Neural cell (in vitro differentiated cells): Measurements from ENCODE around the gene LAPTM5. TPM values are rescaled to one million over a fixed set of nuclear protein-coding genes. Genes with fewer than 3 reads are reported as not detected.

Experiments
- H2AFZ ChIP-seq: fragments of 200-600, 300-800 bp; sonication (generic), shearing (Covaris generic); 2 replicates; pipeline ENCODE4 v1.6.0; 2014; ENCODE audit warnings: low read depth, mild to moderate bottlenecking, antibody characterized with exemption, low read length, moderate library complexity
- H3F3A ChIP-seq: fragments of 200-600 bp; shearing (Covaris generic); 2 replicates; pipeline ENCODE4 v1.6.1; 2016; ENCODE audit warnings: mild to moderate bottlenecking, moderate library complexity, mixed read lengths, antibody characterized with exemption, low read length; ENCODE audit not compliant: insufficient read depth, poor library complexity, severe bottlenecking
- H3K27ac ChIP-seq: fragments of 200-600, 300-800 bp; sonication (generic), shearing (Covaris generic); 2 replicates; pipeline ENCODE4 v1.5.1; 2014; ENCODE audit warnings: mild to moderate bottlenecking, low read length, moderate library complexity
- H3K27me3 ChIP-seq: fragments of 300-800, 200-600 bp; sonication (generic), shearing (Covaris generic); 2 replicates; pipeline ENCODE4 v1.6.0; 2014; ENCODE audit warnings: mild to moderate bottlenecking, low read depth, low read length, moderate library complexity; ENCODE audit not compliant: insufficient read depth
- H3K36me3 ChIP-seq: fragments of 300-800, 200-600 bp; sonication (generic), shearing (Covaris generic); 2 replicates; pipeline ENCODE4 v1.5.1; 2014; ENCODE audit warnings: mild to moderate bottlenecking, antibody characterized with exemption, low read length, moderate library complexity; ENCODE audit not compliant: insufficient read depth
- H3K4me2 ChIP-seq: fragments of 300-800, 200-600 bp; sonication (generic), shearing (Covaris generic); 2 replicates; pipeline ENCODE4 v1.6.0; 2014; ENCODE audit warnings: mild to moderate bottlenecking, low read length
- H3K4me3 ChIP-seq: fragments of 300-800, 200-600 bp; sonication (generic), shearing (Covaris generic); 2 replicates; pipeline ENCODE4 v1.5.1; 2014; ENCODE audit warnings: mild to moderate bottlenecking, low read length, moderate library complexity
- H3K79me2 ChIP-seq: fragments of 200-600 bp; shearing (Covaris generic); replicated peaks from 2 replicates; pipeline ENCODE4 v1.6.0; 2014; ENCODE audit warnings: mild to moderate bottlenecking, low read length, moderate library complexity; ENCODE audit not compliant: insufficient read depth
- H3K9ac ChIP-seq: fragments of 300-800, 200-600 bp; sonication (generic), shearing (Covaris generic); 2 replicates; pipeline ENCODE4 v1.6.1; 2016; ENCODE audit warnings: mild to moderate bottlenecking, low read length, mixed read lengths
- H3K9me2 ChIP-seq: fragments of 200-600 bp; shearing (Covaris generic); 2 replicates; pipeline ENCODE4 v1.6.1; 2016; ENCODE audit warnings: mild to moderate bottlenecking, low read length, mixed read lengths; ENCODE audit not compliant: insufficient read depth
- H3K9me3 ChIP-seq: fragments of 200-600, 300-800 bp; sonication (generic), shearing (Covaris generic); 2 replicates; pipeline ENCODE4 v1.6.1; 2016; ENCODE audit warnings: mild to moderate bottlenecking, mixed run types, low read length, moderate library complexity, mixed read lengths
- H4K20me1 ChIP-seq: fragments of 200-600 bp; shearing (Covaris generic); 2 replicates; pipeline ENCODE4 v1.6.1; 2016; ENCODE audit warnings: mild to moderate bottlenecking, mixed run types; ENCODE audit not compliant: insufficient read depth
- EP300 ChIP-seq: fragments of 450-650 bp; conservative IDR thresholded peaks from 2 replicates; pipeline ENCODE4 v1.6.1; 2014; ENCODE audit warnings: antibody characterized with exemption, mild to moderate bottlenecking, moderate library complexity; ENCODE audit not compliant: poor library complexity, severe bottlenecking
- EZH2 ChIP-seq: fragments of 200-600, 300-800 bp; shearing (Covaris generic), sonication (generic); IDR thresholded peaks from 2 replicates; pipeline ENCODE4 v1.6.1; 2014; ENCODE audit warnings: antibody characterized with exemption, low read length, borderline replicate concordance, mild to moderate bottlenecking; ENCODE audit not compliant: insufficient read depth, poor library complexity, severe bottlenecking
- MXI1 ChIP-seq: fragments of 450-650 bp; conservative IDR thresholded peaks from 2 replicates; pipeline ENCODE4 v1.6.1; 2014; ENCODE audit warnings: antibody characterized with exemption, mild to moderate bottlenecking; ENCODE audit not compliant: poor library complexity, severe bottlenecking
- POLR2AphosphoS5 ChIP-seq: IDR thresholded peaks from 2 replicates; pipeline ENCODE4 v1.6.1; 2012
- RAD21 ChIP-seq: fragments of 450-650 bp; conservative IDR thresholded peaks from 2 replicates; pipeline ENCODE4 v1.6.1; 2014; ENCODE audit warnings: antibody characterized with exemption, mild to moderate bottlenecking, moderate library complexity
- SMC3 ChIP-seq: fragments of 450-650 bp; conservative IDR thresholded peaks from 2 replicates; pipeline ENCODE4 v1.6.1; 2014; ENCODE audit warnings: antibody characterized with exemption, mild to moderate bottlenecking, moderate library complexity; ENCODE audit not compliant: poor library complexity
- TAF1 ChIP-seq: IDR thresholded peaks from 2 replicates; pipeline ENCODE4 v1.6.1; 2012; ENCODE audit warnings: low read depth
- polyA plus RNA-seq: library from polyadenylated mRNA; depleted of rRNA; stranded (reverse); fragments of >200 nt; gene quantifications from 2 replicates; pipeline ENCODE4 v1.2.3, GENCODE V29; 2014
- TF ChIP-seq, protein P1 (sequence below): fragments of 450-650 bp; IDR thresholded peaks from 2 replicates; pipeline ENCODE4 v1.5.1; 2014; ENCODE audit warnings: antibody characterized with exemption, mild to moderate bottlenecking, moderate library complexity; ENCODE audit not compliant: poor library complexity, severe bottlenecking
- TF ChIP-seq, protein P2 (sequence below): IDR thresholded peaks from 2 replicates; pipeline ENCODE4 v1.6.1; 2012; ENCODE audit warnings: borderline replicate concordance

LAPTM5 gene
- polyA plus RNA-seq, 1 donor from 2014 or later, result 0.12 TPM

DNA sequence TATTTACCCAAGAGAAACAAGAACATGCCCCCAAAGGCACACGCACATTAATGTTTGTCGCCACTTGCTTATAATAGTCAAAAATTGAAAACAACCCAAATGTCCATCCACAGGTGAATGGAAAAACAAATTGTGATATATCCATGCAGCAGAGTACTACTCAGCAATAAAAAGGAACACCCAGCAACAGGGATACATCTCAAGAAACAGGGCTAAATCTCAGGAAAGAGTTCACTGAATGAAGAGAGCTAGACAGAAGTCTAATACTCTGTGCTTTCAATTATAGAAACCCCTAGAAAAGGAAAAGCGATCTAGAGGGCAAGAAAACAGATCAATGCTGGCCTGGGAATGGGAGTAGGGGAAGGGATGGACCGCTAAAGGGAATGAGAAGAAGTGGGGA lies 36.7 kb upstream of the LAPTM5 start:
- H3K36me3 ChIP-seq, result no peaks in the 10 kb centered on the region
- no peaks in the 10 kb centered on the region for H3F3A ChIP-seq
- no peak overlapping the region for H3K9ac ChIP-seq
- no peak overlapping the region for H2AFZ ChIP-seq
- no peak overlapping the region for H3K27ac ChIP-seq
- no peak overlapping the region for H3K4me2 ChIP-seq
- H3K27me3 ChIP-seq, result no peaks in the 10 kb centered on the region
- TF ChIP-seq, protein P1, sequence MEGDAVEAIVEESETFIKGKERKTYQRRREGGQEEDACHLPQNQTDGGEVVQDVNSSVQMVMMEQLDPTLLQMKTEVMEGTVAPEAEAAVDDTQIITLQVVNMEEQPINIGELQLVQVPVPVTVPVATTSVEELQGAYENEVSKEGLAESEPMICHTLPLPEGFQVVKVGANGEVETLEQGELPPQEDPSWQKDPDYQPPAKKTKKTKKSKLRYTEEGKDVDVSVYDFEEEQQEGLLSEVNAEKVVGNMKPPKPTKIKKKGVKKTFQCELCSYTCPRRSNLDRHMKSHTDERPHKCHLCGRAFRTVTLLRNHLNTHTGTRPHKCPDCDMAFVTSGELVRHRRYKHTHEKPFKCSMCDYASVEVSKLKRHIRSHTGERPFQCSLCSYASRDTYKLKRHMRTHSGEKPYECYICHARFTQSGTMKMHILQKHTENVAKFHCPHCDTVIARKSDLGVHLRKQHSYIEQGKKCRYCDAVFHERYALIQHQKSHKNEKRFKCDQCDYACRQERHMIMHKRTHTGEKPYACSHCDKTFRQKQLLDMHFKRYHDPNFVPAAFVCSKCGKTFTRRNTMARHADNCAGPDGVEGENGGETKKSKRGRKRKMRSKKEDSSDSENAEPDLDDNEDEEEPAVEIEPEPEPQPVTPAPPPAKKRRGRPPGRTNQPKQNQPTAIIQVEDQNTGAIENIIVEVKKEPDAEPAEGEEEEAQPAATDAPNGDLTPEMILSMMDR, result no peak
- TF ChIP-seq, protein P2, sequence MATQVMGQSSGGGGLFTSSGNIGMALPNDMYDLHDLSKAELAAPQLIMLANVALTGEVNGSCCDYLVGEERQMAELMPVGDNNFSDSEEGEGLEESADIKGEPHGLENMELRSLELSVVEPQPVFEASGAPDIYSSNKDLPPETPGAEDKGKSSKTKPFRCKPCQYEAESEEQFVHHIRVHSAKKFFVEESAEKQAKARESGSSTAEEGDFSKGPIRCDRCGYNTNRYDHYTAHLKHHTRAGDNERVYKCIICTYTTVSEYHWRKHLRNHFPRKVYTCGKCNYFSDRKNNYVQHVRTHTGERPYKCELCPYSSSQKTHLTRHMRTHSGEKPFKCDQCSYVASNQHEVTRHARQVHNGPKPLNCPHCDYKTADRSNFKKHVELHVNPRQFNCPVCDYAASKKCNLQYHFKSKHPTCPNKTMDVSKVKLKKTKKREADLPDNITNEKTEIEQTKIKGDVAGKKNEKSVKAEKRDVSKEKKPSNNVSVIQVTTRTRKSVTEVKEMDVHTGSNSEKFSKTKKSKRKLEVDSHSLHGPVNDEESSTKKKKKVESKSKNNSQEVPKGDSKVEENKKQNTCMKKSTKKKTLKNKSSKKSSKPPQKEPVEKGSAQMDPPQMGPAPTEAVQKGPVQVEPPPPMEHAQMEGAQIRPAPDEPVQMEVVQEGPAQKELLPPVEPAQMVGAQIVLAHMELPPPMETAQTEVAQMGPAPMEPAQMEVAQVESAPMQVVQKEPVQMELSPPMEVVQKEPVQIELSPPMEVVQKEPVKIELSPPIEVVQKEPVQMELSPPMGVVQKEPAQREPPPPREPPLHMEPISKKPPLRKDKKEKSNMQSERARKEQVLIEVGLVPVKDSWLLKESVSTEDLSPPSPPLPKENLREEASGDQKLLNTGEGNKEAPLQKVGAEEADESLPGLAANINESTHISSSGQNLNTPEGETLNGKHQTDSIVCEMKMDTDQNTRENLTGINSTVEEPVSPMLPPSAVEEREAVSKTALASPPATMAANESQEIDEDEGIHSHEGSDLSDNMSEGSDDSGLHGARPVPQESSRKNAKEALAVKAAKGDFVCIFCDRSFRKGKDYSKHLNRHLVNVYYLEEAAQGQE, result no peak
- no peak for TF ChIP-seq EP300
- TF ChIP-seq TAF1, result no peak
- no peaks in the 10 kb centered on the region for H3K9me3 ChIP-seq
- H3K9me2 ChIP-seq, result no peaks in the 10 kb centered on the region
- no peak overlapping the region for H3K4me3 ChIP-seq
- no peaks in the 10 kb centered on the region for H4K20me1 ChIP-seq
- H3K79me2 ChIP-seq, result no peaks in the 10 kb centered on the region

DNA sequence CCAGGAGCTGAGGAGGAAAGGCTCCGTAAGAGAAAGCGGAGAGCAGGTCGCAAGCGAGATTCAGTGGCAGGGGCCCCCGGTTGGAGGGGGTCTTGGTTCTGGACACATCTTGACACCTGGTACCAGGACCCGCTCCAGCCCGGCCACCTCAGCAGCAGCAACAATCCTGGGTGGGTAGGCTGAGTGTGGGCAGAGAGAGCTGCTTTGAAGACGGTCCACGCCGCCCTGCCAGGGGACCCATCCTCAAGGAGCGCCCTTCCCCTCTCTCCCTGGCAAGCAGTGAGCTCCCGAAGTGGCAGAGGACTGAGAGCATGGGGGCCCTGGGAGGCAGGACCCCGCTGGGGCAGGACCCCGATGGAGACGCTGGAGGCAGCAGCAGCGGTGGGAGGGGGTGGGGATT lies 35.6 kb upstream of the LAPTM5 start:
- H3K79me2 ChIP-seq, result no peaks in the 10 kb centered on the region
- H3K27me3 ChIP-seq, result no peaks in the 10 kb centered on the region
- H3K9ac ChIP-seq, result no peak overlapping the region
- H3K27ac ChIP-seq, result no peak overlapping the region
- H3K4me2 ChIP-seq, result no peak overlapping the region
- H3K9me3 ChIP-seq, result no peaks in the 10 kb centered on the region
- no peaks in the 10 kb centered on the region for H3K36me3 ChIP-seq
- no peaks in the 10 kb centered on the region for H4K20me1 ChIP-seq
- no peak overlapping the region for H2AFZ ChIP-seq
- no peak for TF ChIP-seq EZH2
- TF ChIP-seq, protein P1, result no peak
- TF ChIP-seq EP300, result no peak
- TF ChIP-seq POLR2AphosphoS5, result no peak
- TF ChIP-seq SMC3, result no peak
- TF ChIP-seq TAF1, result no peak
- TF ChIP-seq, protein P2, result no peak
- TF ChIP-seq MXI1, result no peak
- no peak for TF ChIP-seq RAD21
- no peaks in the 10 kb centered on the region for H3K9me2 ChIP-seq
- H3K4me3 ChIP-seq, result no peak overlapping the region
- no peaks in the 10 kb centered on the region for H3F3A ChIP-seq
